Loucy (cell line): ENCODE data around the gene ELMOD1.

ENCODE experiments used
- H2AFZ ChIP-seq: fragments of 200-600 bp; sonication (generic); 2 replicates; pipeline ENCODE4 v1.6.0; 2016; ENCODE audit warnings: antibody characterized with exemption, mild to moderate bottlenecking, low read length, moderate library complexity
- H3F3A ChIP-seq: fragments of 200-600 bp; 2 replicates; pipeline ENCODE4 v1.6.0; 2016; ENCODE audit warnings: antibody characterized with exemption, low read depth, mild to moderate bottlenecking
- H3K27me3 ChIP-seq: fragments of 200-600 bp; sonication (generic); 2 replicates; pipeline ENCODE4 v1.6.1; 2014; ENCODE audit warnings: low read length, mild to moderate bottlenecking; ENCODE audit not compliant: insufficient read depth, poor library complexity, severe bottlenecking
- H3K36me3 ChIP-seq: fragments of 200-600 bp; sonication (generic); 2 replicates; pipeline ENCODE4 v1.6.1; 2016; ENCODE audit warnings: low read length; ENCODE audit not compliant: insufficient read depth
- H3K4me1 ChIP-seq: fragments of 200-600 bp; sonication (generic); 2 replicates; pipeline ENCODE4 v1.5.1; 2014; ENCODE audit warnings: low read length, mild to moderate bottlenecking; ENCODE audit not compliant: insufficient read depth, poor library complexity, severe bottlenecking
- H3K4me2 ChIP-seq: fragments of 200-600 bp; sonication (generic); 2 replicates; pipeline ENCODE4 v1.6.0; 2014; ENCODE audit warnings: antibody characterized with exemption, low read length, low read depth, mild to moderate bottlenecking; ENCODE audit not compliant: poor library complexity, severe bottlenecking
- H3K4me3 ChIP-seq: fragments of 200-600 bp; sonication (generic); 2 replicates; pipeline ENCODE4 v1.5.1; 2014; ENCODE audit warnings: low read length, mild to moderate bottlenecking, mixed read lengths; ENCODE audit not compliant: poor library complexity, severe bottlenecking
- H3K79me2 ChIP-seq: fragments of 200-600 bp; sonication (generic); 2 replicates; pipeline ENCODE4 v1.6.1; 2014; ENCODE audit warnings: low read length; ENCODE audit not compliant: insufficient read depth
- H3K9ac ChIP-seq: fragments of 200-600 bp; sonication (generic); 2 replicates; pipeline ENCODE4 v1.6.0; 2014; ENCODE audit warnings: mild to moderate bottlenecking, low read depth, low read length, moderate library complexity; ENCODE audit not compliant: poor library complexity, severe bottlenecking
- H3K9me2 ChIP-seq: fragments of 200-600 bp; sonication (generic); replicated peaks from 2 replicates; pipeline ENCODE4 v1.6.1; 2016; ENCODE audit warnings: low read depth, low read length, mixed read lengths
- H3K9me3 ChIP-seq: fragments of 200-600 bp; sonication (generic); 2 replicates; pipeline ENCODE4 v1.6.1; 2014; ENCODE audit warnings: mild to moderate bottlenecking, antibody characterized with exemption, low read length, low read depth; ENCODE audit not compliant: insufficient read depth
- H4K20me1 ChIP-seq: fragments of 200-600 bp; sonication (generic); 2 replicates; pipeline ENCODE4 v1.6.0; 2014; ENCODE audit warnings: antibody characterized with exemption, low read length, mild to moderate bottlenecking; ENCODE audit not compliant: insufficient read depth, poor library complexity, severe bottlenecking
- CTCF ChIP-seq: fragments of 200-600 bp; sonication (generic); conservative IDR thresholded peaks from 2 replicates; pipeline ENCODE4 v1.5.1; 2014; ENCODE audit warnings: mild to moderate bottlenecking, antibody characterized with exemption, low read length
- EZH2phosphoT487 ChIP-seq: fragments of 200-600 bp; IDR thresholded peaks from 2 replicates; pipeline ENCODE4 v1.6.1; 2018; ENCODE audit warnings: antibody characterized with exemption, mild to moderate bottlenecking, moderate library complexity, borderline replicate concordance

Gene ELMOD1

GRCh38 chr11:107704451-107704850 lies 113.5 kb downstream of the ELMOD1 start:
- no peaks in the 10 kb centered on the region for H3F3A ChIP-seq
- H3K4me2 ChIP-seq, result no peak overlapping the region
- H3K79me2 ChIP-seq, result no peaks in the 10 kb centered on the region
- H3K9ac ChIP-seq, result no peak overlapping the region
- no peak overlapping the region for H3K4me3 ChIP-seq
- H3K4me1 ChIP-seq, result no peaks in the 10 kb centered on the region
- H4K20me1 ChIP-seq, result no peaks in the 10 kb centered on the region
- H3K36me3 ChIP-seq, result no peaks in the 10 kb centered on the region
- H3K27me3 ChIP-seq, result no peaks in the 10 kb centered on the region
- no peaks in the 10 kb centered on the region for H3K9me2 ChIP-seq
- TF ChIP-seq EZH2phosphoT487, result no peak
- no peak for TF ChIP-seq CTCF
- H2AFZ ChIP-seq, result no peak overlapping the region
- H3K9me3 ChIP-seq, result 0 out of 2 replicates have a peak, but pooled peaks cover 2% of the 10 kb centered on the region

- Histone ChIP-seq H3K36me3 (no peaks in the 10 kb centered on the region), H3K4me2 (no peak overlapping the region), H3F3A (no peaks in the 10 kb centered on the region), H3K9ac (no peak overlapping the region), H4K20me1 (no peaks in the 10 kb centered on the region), H3K27me3 (no peaks in the 10 kb centered on the region), H3K9me3 (0 out of 2 replicates have a peak, but pooled peaks cover 2% of the 10 kb centered on the region), H2AFZ (no peak overlapping the region), H3K79me2 (no peaks in the 10 kb centered on the region), H3K4me3 (no peak overlapping the region), H3K4me1 (no peaks in the 10 kb centered on the region), H3K9me2 (no peaks in the 10 kb centered on the region)
- TF ChIP-seq CTCF (no peak), EZH2phosphoT487 (no peak)
Observed at GRCh38 chr11:107705027-107705426, 114.1 kb downstream of the ELMOD1 start.

DNA sequence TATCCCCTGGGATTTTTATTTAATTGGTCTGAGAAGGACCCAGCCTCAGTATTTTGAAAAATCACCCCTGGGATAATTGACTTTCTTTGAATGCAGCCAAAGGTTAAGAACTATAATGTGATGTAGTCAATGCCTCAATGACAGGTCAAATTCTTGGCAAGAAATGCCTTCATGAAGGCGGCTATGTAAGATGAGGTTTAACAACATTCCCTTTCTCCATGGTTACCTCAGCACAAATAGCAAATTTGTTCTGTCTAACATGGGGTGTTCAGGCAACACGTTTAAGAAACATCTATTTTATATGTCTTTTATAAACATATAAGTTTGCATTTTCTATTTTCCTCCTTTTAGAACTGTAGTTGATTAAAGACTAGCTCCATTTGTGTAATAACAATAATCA lies 115.6 kb downstream of the ELMOD1 start:
- H2AFZ ChIP-seq, result no peak overlapping the region
- 0 out of 2 replicates have a peak, but pooled peaks cover 2% of the 10 kb centered on the region for H3K9me3 ChIP-seq
- no peaks in the 10 kb centered on the region for H3K27me3 ChIP-seq
- H3K4me2 ChIP-seq, result no peak overlapping the region
- no peaks in the 10 kb centered on the region for H3K79me2 ChIP-seq
- H3K4me3 ChIP-seq, result no peak overlapping the region
- H3K9me2 ChIP-seq, result no peaks in the 10 kb centered on the region
- H3K9ac ChIP-seq, result no peak overlapping the region
- H3K36me3 ChIP-seq, result no peaks in the 10 kb centered on the region
- H3K4me1 ChIP-seq, result no peaks in the 10 kb centered on the region
- H3F3A ChIP-seq, result no peaks in the 10 kb centered on the region
- H4K20me1 ChIP-seq, result no peaks in the 10 kb centered on the region
- no peak for TF ChIP-seq CTCF
